ENCODE data around the gene LIAS. TPM values are rescaled to one million over a fixed set of nuclear protein-coding genes. Genes with fewer than 3 reads are reported as not detected.

The LIAS gene
- total and polyA plus RNA-seq, 10 of the 15 experiments (the other 5 are each of a cell fraction or from before 2014, with no cell fraction given), result 17.9 to 32.3 (median 26.4) TPM

DNA sequence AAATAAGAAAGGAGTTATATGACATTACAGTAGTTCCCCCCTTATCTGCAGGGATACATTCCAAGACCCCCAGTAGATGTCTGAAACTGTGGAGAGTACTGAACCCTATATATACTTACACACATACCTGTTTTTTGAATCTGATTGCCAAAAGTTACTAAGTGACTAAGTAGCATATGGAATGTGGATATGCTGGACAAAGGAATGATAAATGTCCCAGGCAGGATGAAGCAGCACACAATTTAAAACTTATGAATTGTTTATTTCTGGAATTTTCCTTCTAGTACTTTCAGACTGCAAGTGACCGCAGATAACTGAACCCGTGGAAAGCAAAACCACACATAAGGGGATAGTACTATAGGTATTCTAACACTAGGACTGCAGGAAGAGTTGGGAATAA, 45.7 kb downstream of the LIAS start:
- no peak overlapping the region for H3K9ac ChIP-seq (ENCODE audit: control insufficient read depth, insufficient read depth, low read length)
- intact Hi-C loops (cut with micrococcal nuclease; ENCODE audit: unreplicated experiment) (no loop called here), in situ Hi-C loops (cut with MboI) (no loop called here)
- H3K9me3 ChIP-seq (replicated peaks; ENCODE audit: control insufficient read depth, insufficient read depth, low read length), result no peaks in the 10 kb centered on the region
- FAIRE-seq (no peak), DNase-seq (ENCODE audit: low read depth, low spot score) (no peak), ATAC-seq (no peak)
- no peak overlapping the region for H3K4me3 ChIP-seq
- TF ChIP-seq POLR2AphosphoS5 (IDR thresholded peaks at IDR 0.05; ENCODE audit: low read length), result no peak
- TF ChIP-seq, protein P1, sequence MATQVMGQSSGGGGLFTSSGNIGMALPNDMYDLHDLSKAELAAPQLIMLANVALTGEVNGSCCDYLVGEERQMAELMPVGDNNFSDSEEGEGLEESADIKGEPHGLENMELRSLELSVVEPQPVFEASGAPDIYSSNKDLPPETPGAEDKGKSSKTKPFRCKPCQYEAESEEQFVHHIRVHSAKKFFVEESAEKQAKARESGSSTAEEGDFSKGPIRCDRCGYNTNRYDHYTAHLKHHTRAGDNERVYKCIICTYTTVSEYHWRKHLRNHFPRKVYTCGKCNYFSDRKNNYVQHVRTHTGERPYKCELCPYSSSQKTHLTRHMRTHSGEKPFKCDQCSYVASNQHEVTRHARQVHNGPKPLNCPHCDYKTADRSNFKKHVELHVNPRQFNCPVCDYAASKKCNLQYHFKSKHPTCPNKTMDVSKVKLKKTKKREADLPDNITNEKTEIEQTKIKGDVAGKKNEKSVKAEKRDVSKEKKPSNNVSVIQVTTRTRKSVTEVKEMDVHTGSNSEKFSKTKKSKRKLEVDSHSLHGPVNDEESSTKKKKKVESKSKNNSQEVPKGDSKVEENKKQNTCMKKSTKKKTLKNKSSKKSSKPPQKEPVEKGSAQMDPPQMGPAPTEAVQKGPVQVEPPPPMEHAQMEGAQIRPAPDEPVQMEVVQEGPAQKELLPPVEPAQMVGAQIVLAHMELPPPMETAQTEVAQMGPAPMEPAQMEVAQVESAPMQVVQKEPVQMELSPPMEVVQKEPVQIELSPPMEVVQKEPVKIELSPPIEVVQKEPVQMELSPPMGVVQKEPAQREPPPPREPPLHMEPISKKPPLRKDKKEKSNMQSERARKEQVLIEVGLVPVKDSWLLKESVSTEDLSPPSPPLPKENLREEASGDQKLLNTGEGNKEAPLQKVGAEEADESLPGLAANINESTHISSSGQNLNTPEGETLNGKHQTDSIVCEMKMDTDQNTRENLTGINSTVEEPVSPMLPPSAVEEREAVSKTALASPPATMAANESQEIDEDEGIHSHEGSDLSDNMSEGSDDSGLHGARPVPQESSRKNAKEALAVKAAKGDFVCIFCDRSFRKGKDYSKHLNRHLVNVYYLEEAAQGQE (IDR thresholded peaks at IDR 0.05; ENCODE audit: low read depth, low read length), result no peak
- no peak for TF ChIP-seq RFX5 (IDR thresholded peaks at IDR 0.05; ENCODE audit: low read depth, low read length)
- TF ChIP-seq SMARCA5 (IDR thresholded peaks at IDR 0.05), result no peak
- TF ChIP-seq WRNIP1 (IDR thresholded peaks at IDR 0.05; ENCODE audit: borderline replicate concordance, low read depth, low read length), result no peak
- TF ChIP-seq CBX3 (IDR thresholded peaks at IDR 0.05; ENCODE audit: borderline replicate concordance, low read depth), result no peak
- TF ChIP-seq SIN3A (IDR thresholded peaks at IDR 0.05; ENCODE audit: low read depth, low read length), result no peak
- no peak for TF ChIP-seq CHD4 (IDR thresholded peaks at IDR 0.05)
- no peak for TF ChIP-seq TCF12 (IDR thresholded peaks at IDR 0.05; ENCODE audit: low read depth, low read length)
- TF ChIP-seq POLR2AphosphoS2 (IDR thresholded peaks at IDR 0.05; ENCODE audit: low read depth, low read length), result no peak
- TF ChIP-seq BMI1 (IDR thresholded peaks at IDR 0.05; ENCODE audit: borderline replicate concordance), result no peak
- TF ChIP-seq ZNF622 (IDR thresholded peaks at IDR 0.05), result no peak
- TF ChIP-seq, protein P2, sequence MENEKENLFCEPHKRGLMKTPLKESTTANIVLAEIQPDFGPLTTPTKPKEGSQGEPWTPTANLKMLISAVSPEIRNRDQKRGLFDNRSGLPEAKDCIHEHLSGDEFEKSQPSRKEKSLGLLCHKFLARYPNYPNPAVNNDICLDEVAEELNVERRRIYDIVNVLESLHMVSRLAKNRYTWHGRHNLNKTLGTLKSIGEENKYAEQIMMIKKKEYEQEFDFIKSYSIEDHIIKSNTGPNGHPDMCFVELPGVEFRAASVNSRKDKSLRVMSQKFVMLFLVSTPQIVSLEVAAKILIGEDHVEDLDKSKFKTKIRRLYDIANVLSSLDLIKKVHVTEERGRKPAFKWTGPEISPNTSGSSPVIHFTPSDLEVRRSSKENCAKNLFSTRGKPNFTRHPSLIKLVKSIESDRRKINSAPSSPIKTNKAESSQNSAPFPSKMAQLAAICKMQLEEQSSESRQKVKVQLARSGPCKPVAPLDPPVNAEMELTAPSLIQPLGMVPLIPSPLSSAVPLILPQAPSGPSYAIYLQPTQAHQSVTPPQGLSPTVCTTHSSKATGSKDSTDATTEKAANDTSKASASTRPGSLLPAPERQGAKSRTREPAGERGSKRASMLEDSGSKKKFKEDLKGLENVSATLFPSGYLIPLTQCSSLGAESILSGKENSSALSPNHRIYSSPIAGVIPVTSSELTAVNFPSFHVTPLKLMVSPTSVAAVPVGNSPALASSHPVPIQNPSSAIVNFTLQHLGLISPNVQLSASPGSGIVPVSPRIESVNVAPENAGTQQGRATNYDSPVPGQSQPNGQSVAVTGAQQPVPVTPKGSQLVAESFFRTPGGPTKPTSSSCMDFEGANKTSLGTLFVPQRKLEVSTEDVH (IDR thresholded peaks at IDR 0.05; ENCODE audit: low read depth, partially characterized antibody), result no peak
- no peak for TF ChIP-seq CTCF (IDR thresholded peaks at IDR 0.05 in 2 of 3, conservative IDR thresholded peaks at IDR 0.05 in 1 of 3; ENCODE audit: control insufficient read depth in 2 of 3, extremely low read depth in 1 of 3, insufficient read depth in 1 of 3, low read depth in 3 of 3, low read length in 3 of 3)
- CTCF ChIA-PET, result no interaction called here
- BruUV-seq (replicated peaks), result no TSS peak
- no peaks in the 10 kb centered on the region for H4K20me1 ChIP-seq (ENCODE audit: control insufficient read depth, insufficient read depth)
- RAD21 ChIA-PET (ENCODE audit: unreplicated experiment), result no interaction called here
- SMC1A ChIA-PET (ENCODE audit: uncharacterized antibody, unreplicated experiment), result no interaction called here
- POLR2A ChIA-PET, result no interaction called here
- H2AFZ ChIP-seq (ENCODE audit: control insufficient read depth, low read depth, low read length), result no peak overlapping the region
- H3K27ac ChIP-seq (ENCODE audit: control insufficient read depth, insufficient read depth), result no peak overlapping the region
- no peaks in the 10 kb centered on the region for H3K4me1 ChIP-seq (ENCODE audit: control insufficient read depth, insufficient read depth, low read length)
- no peaks in the 10 kb centered on the region for H3K79me2 ChIP-seq (ENCODE audit: control insufficient read depth, insufficient read depth, low read length)
- H3K4me2 ChIP-seq (ENCODE audit: control insufficient read depth, insufficient read depth), result no peak overlapping the region
- H3K36me3 ChIP-seq (ENCODE audit: control insufficient read depth in 2 of 2, insufficient read depth in 2 of 2, low read length in 1 of 2), result peaks cover 2 to 40% of the 10 kb centered on the region in 2 experiments
- 98% methylated on average over 2 of the region's 2 CpGs for WGBS (ENCODE audit: insufficient coverage, insufficient replicate concordance, low lambda C conversion rate, missing lambda C conversion rate)
- H3K27me3 ChIP-seq (replicated peaks in 1 of 2; ENCODE audit: control insufficient read depth in 2 of 2, insufficient read depth in 2 of 2, low read length in 1 of 2), result no peaks in the 10 kb centered on the region

Measured in GM12878 (cell line).